Activated T-cell treated with anti-CD3 and anti-CD28 coated beads, Interleukin-2, amount 50 U/mL, for 72 hours (primary cell): ENCODE data around the gene TADA2B. TPM values are rescaled to one million over a fixed set of nuclear protein-coding genes. Genes with fewer than 3 reads are reported as not detected.

Source experiments
- ATAC-seq, 2 donors: fragments of 150-1000 bp; cut with Tn5 transposase; replicated peaks in 1 of 2; 2 replicates each; pipeline ENCODE4 v1.10.0; 2021; ENCODE audit warnings: moderate library complexity in 2 of 2, mild to moderate bottlenecking in 1 of 2
- DNase-seq, 2 donors: peaks; one replicate each; pipeline ENCODE4 v3.0.0; 2021 to 2022; ENCODE audit warnings: mixed read lengths in 1 of 2
- H3K27ac Mint-ChIP-seq: one replicate; pipeline ENCODE4 v1.8.0; 2022; ENCODE audit warnings: mild to moderate bottlenecking, moderate library complexity, mixed read lengths
- H3K27me3 Mint-ChIP-seq: one replicate; pipeline ENCODE4 v1.8.0; 2022; ENCODE audit warnings: low read depth, mixed read lengths
- H3K36me3 Mint-ChIP-seq, 2 donors: one replicate each; pipeline ENCODE4 v1.8.0; 2022; ENCODE audit warnings: mixed read lengths in 2 of 2, mild to moderate bottlenecking in 1 of 2; ENCODE audit not compliant: insufficient read depth in 2 of 2
- H3K4me1 Mint-ChIP-seq: one replicate; pipeline ENCODE4 v1.8.0; 2022; ENCODE audit warnings: low read depth, mixed read lengths
- H3K4me3 Mint-ChIP-seq, 2 donors: one replicate each; pipeline ENCODE4 v1.8.0; 2022; ENCODE audit warnings: mild to moderate bottlenecking in 2 of 2, mixed read lengths in 2 of 2, moderate library complexity in 2 of 2
- H3K9me3 Mint-ChIP-seq, 2 donors: one replicate each; pipeline ENCODE4 v1.8.0; 2022; ENCODE audit warnings: mixed read lengths in 2 of 2
- total RNA-seq, 2 donors: library from RNA; stranded (reverse); gene quantifications; one replicate each; pipeline ENCODE4 v1.2.3, GENCODE V29; 2022

TADA2B gene
- total RNA-seq, 2 donors from 2014 or later = 14.5 to 15.3 TPM

GRCh38 chr4:7048642-7049041 lies 5.5 kb downstream of the TADA2B start:
- H3K27me3 Mint-ChIP-seq = no peaks in the 10 kb centered on the region
- DNase-seq = no peak
- ATAC-seq = no peak
- H3K36me3 Mint-ChIP-seq = peaks cover 0 to 1% of the 10 kb centered on the region in 2 donors
- H3K9me3 Mint-ChIP-seq = no peaks in the 10 kb centered on the region
- peaks cover 59% of the 10 kb centered on the region for H3K4me1 Mint-ChIP-seq
- no peak overlapping the region for H3K4me3 Mint-ChIP-seq
- H3K27ac Mint-ChIP-seq = no peak overlapping the region

- Mint-ChIP-seq H3K36me3 (peaks cover 3 to 4% of the 10 kb centered on the region in 2 donors), H3K27ac (no peak overlapping the region), H3K27me3 (no peaks in the 10 kb centered on the region), H3K4me1 (peaks cover 57% of the 10 kb centered on the region), H3K9me3 (no peaks in the 10 kb centered on the region), H3K4me3 (no peak overlapping the region)
- DNase-seq (no peak), ATAC-seq (no peak)
These were observed 6.1 kb downstream of the TADA2B start for GRCh38 chr4:7049295-7049694.

GRCh38 chr4:7049739-7050138 lies 6.6 kb downstream of the TADA2B start:
- ATAC-seq = no peak
- Mint-ChIP-seq H3K4me1 (peaks cover 57% of the 10 kb centered on the region), H3K27me3 (no peaks in the 10 kb centered on the region), H3K9me3 (no peaks in the 10 kb centered on the region), H3K4me3 (no peak overlapping the region), H3K27ac (no peak overlapping the region), H3K36me3 (peaks cover 3 to 6% of the 10 kb centered on the region in 2 donors)
- DNase-seq = no peak

- no peak overlapping the region for H3K27ac Mint-ChIP-seq
- no peaks in the 10 kb centered on the region for H3K9me3 Mint-ChIP-seq
- no peak overlapping the region for H3K4me3 Mint-ChIP-seq
- DNase-seq (no peak), ATAC-seq (no peak)
- H3K27me3 Mint-ChIP-seq = no peaks in the 10 kb centered on the region
- peaks cover 2 to 7% of the 10 kb centered on the region in 2 donors for H3K36me3 Mint-ChIP-seq
- peaks cover 51% of the 10 kb centered on the region for H3K4me1 Mint-ChIP-seq
These were observed 7.4 kb downstream of the TADA2B start for GRCh38 chr4:7050481-7051143.

GRCh38 chr4:7051144-7051495 lies 7.9 kb downstream of the TADA2B start:
- H3K9me3 Mint-ChIP-seq = no peaks in the 10 kb centered on the region
- no peak overlapping the region for H3K27ac Mint-ChIP-seq
- peaks cover 46% of the 10 kb centered on the region for H3K4me1 Mint-ChIP-seq
- no peaks in the 10 kb centered on the region for H3K27me3 Mint-ChIP-seq
- DNase-seq = no peak
- peaks cover 2 to 7% of the 10 kb centered on the region in 2 donors for H3K36me3 Mint-ChIP-seq
- H3K4me3 Mint-ChIP-seq = no peak overlapping the region
- no peak for ATAC-seq

GRCh38 chr4:7051905-7052304 lies 8.7 kb downstream of the TADA2B start:
- Mint-ChIP-seq H3K4me3 (no peak overlapping the region), H3K4me1 (peaks cover 38% of the 10 kb centered on the region), H3K9me3 (no peaks in the 10 kb centered on the region), H3K27me3 (no peaks in the 10 kb centered on the region), H3K36me3 (peaks cover 2 to 9% of the 10 kb centered on the region in 2 donors), H3K27ac (no peak overlapping the region)
- ATAC-seq (no peak), DNase-seq (no peak)

- no peak for ATAC-seq
- H3K4me3 Mint-ChIP-seq = no peak overlapping the region
- H3K9me3 Mint-ChIP-seq = no peaks in the 10 kb centered on the region
- no peak overlapping the region for H3K27ac Mint-ChIP-seq
- peaks cover 34% of the 10 kb centered on the region for H3K4me1 Mint-ChIP-seq
- no peaks in the 10 kb centered on the region for H3K27me3 Mint-ChIP-seq
- DNase-seq = no peak
- H3K36me3 Mint-ChIP-seq = peaks cover 2 to 9% of the 10 kb centered on the region in 2 donors
These were observed 9.1 kb downstream of the TADA2B start for GRCh38 chr4:7052313-7052712.

- peaks cover 2 to 10% of the 10 kb centered on the region in 2 donors for H3K36me3 Mint-ChIP-seq
- H3K27me3 Mint-ChIP-seq = no peaks in the 10 kb centered on the region
- H3K4me3 Mint-ChIP-seq = no peak overlapping the region
- DNase-seq (no peak), ATAC-seq (peak; percentile 28 to 48)
- H3K4me1 Mint-ChIP-seq = peaks cover 31% of the 10 kb centered on the region
- H3K27ac Mint-ChIP-seq = no peak overlapping the region
- no peaks in the 10 kb centered on the region for H3K9me3 Mint-ChIP-seq
These were observed 9.9 kb downstream of the TADA2B start for GRCh38 chr4:7052923-7053715.

- no peaks in the 10 kb centered on the region for H3K9me3 Mint-ChIP-seq
- peaks cover 2 to 10% of the 10 kb centered on the region in 2 donors for H3K36me3 Mint-ChIP-seq
- no peak for DNase-seq
- H3K4me1 Mint-ChIP-seq = peaks cover 29% of the 10 kb centered on the region
- H3K4me3 Mint-ChIP-seq = no peak overlapping the region
- no peak for ATAC-seq
- H3K27me3 Mint-ChIP-seq = no peaks in the 10 kb centered on the region
- H3K27ac Mint-ChIP-seq = no peak overlapping the region
These were observed 11.1 kb downstream of the TADA2B start for GRCh38 chr4:7054106-7054880.

- ATAC-seq = no peak
- H3K36me3 Mint-ChIP-seq = peaks cover 2 to 10% of the 10 kb centered on the region in 2 donors
- peak overlapping the region; percentile 46 for H3K27ac Mint-ChIP-seq
- H3K9me3 Mint-ChIP-seq = no peaks in the 10 kb centered on the region
- H3K4me1 Mint-ChIP-seq = peaks cover 26% of the 10 kb centered on the region
- H3K4me3 Mint-ChIP-seq = no peak overlapping the region
- DNase-seq = no peak
- no peaks in the 10 kb centered on the region for H3K27me3 Mint-ChIP-seq
These were observed 12.2 kb downstream of the TADA2B start for GRCh38 chr4:7055111-7055989.

- ATAC-seq = no peak
- no peak overlapping the region for H3K27ac Mint-ChIP-seq
- DNase-seq = no peak
These were observed 12.8 kb downstream of the TADA2B start for GRCh38 chr4:7055990-7056325.

GRCh38 chr4:7058792-7059191 lies 15.6 kb downstream of the TADA2B start:
- H3K4me3 Mint-ChIP-seq = no peak overlapping the region
- no peak for ATAC-seq
- no peaks in the 10 kb centered on the region for H3K9me3 Mint-ChIP-seq
- H3K27ac Mint-ChIP-seq = peak overlapping the region; percentile 33
- H3K27me3 Mint-ChIP-seq = no peaks in the 10 kb centered on the region
- H3K4me1 Mint-ChIP-seq = peaks cover 22% of the 10 kb centered on the region
- no peak for DNase-seq
- peaks cover 7 to 25% of the 10 kb centered on the region in 2 donors for H3K36me3 Mint-ChIP-seq

More at GRCh38 chr4:7055990-7056325, 12.8 kb downstream of the TADA2B start:
- Mint-ChIP-seq H3K36me3 (peaks cover 2 to 11% of the 10 kb centered on the region in 2 donors), H3K9me3 (no peaks in the 10 kb centered on the region), H3K4me1 (peaks cover 26% of the 10 kb centered on the region), H3K27me3 (no peaks in the 10 kb centered on the region), H3K4me3 (no peak overlapping the region)
